SK-N-SH treated with all-trans-retinoic acid at 6 μM for 48 hours (cell line): ENCODE data around the gene ZSCAN10.

ENCODE experiments used
- ARNTL ChIP-seq: fragments of 450-650 bp; formaldehyde crosslinking; IDR thresholded peaks from 2 replicates; pipeline ENCODE4 v1.5.0; 2020; ENCODE audit warnings: low read depth, mild to moderate bottlenecking, moderate library complexity, borderline replicate concordance
- BACH2 ChIP-seq: fragments of 250-450 bp; sonication (Bioruptor Pico); IDR thresholded peaks from 2 replicates; pipeline ENCODE4 v1.9.0; 2021; ENCODE audit warnings: mild to moderate bottlenecking, borderline replicate concordance
- CREB5 ChIP-seq: fragments of 250-450 bp; sonication (Bioruptor Pico); IDR thresholded peaks from 2 replicates; pipeline ENCODE4 v1.5.1; 2020; ENCODE audit warnings: low read depth, mild to moderate bottlenecking, moderate library complexity
- CSDC2 ChIP-seq: fragments of 250-450 bp; sonication (Bioruptor Pico); IDR thresholded peaks from 2 replicates; pipeline ENCODE4 v1.5.0; 2020; ENCODE audit warnings: mild to moderate bottlenecking, moderate library complexity
- CSRNP3 ChIP-seq: fragments of 250-450 bp; sonication (Bioruptor Pico); IDR thresholded peaks from 2 replicates; pipeline ENCODE4 v1.5.1; 2021; ENCODE audit warnings: mild to moderate bottlenecking, moderate library complexity
- ESRRG ChIP-seq: fragments of 250-450 bp; sonication (Bioruptor Pico); IDR thresholded peaks from 2 replicates; pipeline ENCODE4 v1.6.1; 2021; ENCODE audit warnings: mild to moderate bottlenecking
- PATZ1 ChIP-seq: fragments of 250-450 bp; sonication (Bioruptor Pico); IDR thresholded peaks from 2 replicates; pipeline ENCODE4 v1.8.0; 2020; ENCODE audit warnings: mild to moderate bottlenecking, moderate library complexity, borderline replicate concordance
- RARB ChIP-seq: fragments of 250-450 bp; sonication (Bioruptor Pico); IDR thresholded peaks from 2 replicates; pipeline ENCODE4 v1.8.0; 2021; ENCODE audit warnings: mild to moderate bottlenecking, moderate library complexity
- ZFP3 ChIP-seq: fragments of 250-450 bp; sonication (Bioruptor Pico); IDR thresholded peaks from 2 replicates; pipeline ENCODE4 v1.5.0; 2020; ENCODE audit warnings: mild to moderate bottlenecking, moderate library complexity
- ZFP30 ChIP-seq: fragments of 450-650 bp; formaldehyde crosslinking; IDR thresholded peaks from 2 replicates; pipeline ENCODE4 v1.5.0; 2022; ENCODE audit warnings: mild to moderate bottlenecking, moderate library complexity
- ZNF70 ChIP-seq: fragments of 450-650 bp; formaldehyde crosslinking; IDR thresholded peaks from 2 replicates; pipeline ENCODE4 v1.5.0; 2020; ENCODE audit warnings: mild to moderate bottlenecking, moderate library complexity

GRCh38 chr16:3058139-3059030 lies 40.7 kb downstream of the ZSCAN10 start:
- TF ChIP-seq ZFP30 (CRISPR knock-in tag) (no peak), CREB5 (CRISPR knock-in tag) (no peak), PATZ1 (CRISPR knock-in tag) (no peak), ESRRG (CRISPR knock-in tag) (no peak), RARB (CRISPR knock-in tag) (no peak), BACH2 (CRISPR knock-in tag) (no peak), CSDC2 (CRISPR knock-in tag) (no peak), ARNTL (CRISPR knock-in tag) (no peak), ZNF70 (no peak), CSRNP3 (CRISPR knock-in tag) (no peak), ZFP3 (CRISPR knock-in tag) (no peak)
